A549 treated with Hydrocortisone at 1 μM for 4 hours (cell line): ENCODE measurements around the gene TEX53. TPM values are rescaled to one million over a fixed set of nuclear protein-coding genes. Genes with fewer than 3 reads are reported as not detected.

ENCODE experiments used
- total RNA-seq: library from RNA; stranded (reverse); fragments of 200-300 nt; extraction: Qiagen RNA extraction; gene quantifications from 5 replicates; pipeline ENCODE4 v1.2.3, GENCODE V29; 2022

TEX53 gene
- total RNA-seq, result not detected in 5 replicates

GRCh38 chr9:114657705-114658104 lies at the start of gene TEX53:
Gene TEX53, minus strand, starts transcription at chr9:114657805. Its CDS starts 31 bp downstream, at chr9:114657774.

GRCh38 chr9:114681594-114682332 lies 24.2 kb upstream of the TEX53 start, which contains the start of gene TEX48:
Gene TEX48, minus strand, starts transcription at chr9:114682192. Its CDS starts 10,469 bp downstream, at chr9:114671723.

Other genes with a start within 250 kb of the TEX53 start
- gene WHRN, start 152.3 kb downstream of the TEX53 start, total RNA-seq, result 5.1 to 7.3 TPM (median 6.4 TPM) in 5 replicates
- 110 to 134 TPM (median 118 TPM) in 5 replicates for gene ATP6V1G1, start 70.0 kb downstream of the TEX53 start, total RNA-seq
- 11.2 to 13.8 TPM (median 11.9 TPM) in 5 replicates for gene TMEM268, start 46.5 kb downstream of the TEX53 start, total RNA-seq
- gene TEX48, start 24.4 kb upstream of the TEX53 start, total RNA-seq, result not detected in 5 replicates
- gene TNFSF15, start 148.2 kb upstream of the TEX53 start, total RNA-seq, result 0.08 to 0.14 TPM (median 0.10 TPM) in 5 replicates